ENCODE data around the gene PARD6G. TPM values are rescaled to one million over a fixed set of nuclear protein-coding genes. Genes with fewer than 3 reads are reported as not detected.

PARD6G gene
- total and polyA plus RNA-seq, 10 of the 15 experiments (the other 5 are each of a cell fraction or from before 2014, with no cell fraction given) = 0.20 to 2.0 (median 0.60) TPM

- no peak for TF ChIP-seq ZNF592 (IDR thresholded peaks at IDR 0.05)
These were observed 4.1 kb downstream of the PARD6G start (continued) for GRCh38 chr18:80243204-80243603.

- Histone ChIP-seq H3K9me3 (replicated peaks; ENCODE audit: control insufficient read depth, insufficient read depth, low read length) (no peaks in the 10 kb centered on the region), H3K27ac (ENCODE audit: control insufficient read depth, insufficient read depth) (no peak overlapping the region), H3K27me3 (replicated peaks in 1 of 2; ENCODE audit: control insufficient read depth in 2 of 2, insufficient read depth in 2 of 2, low read length in 1 of 2) (peaks cover 0 to 3% of the 10 kb centered on the region in 2 experiments; a peak in 2 of 4 replicates), H3K4me2 (ENCODE audit: control insufficient read depth, insufficient read depth) (no peak overlapping the region), H3K4me1 (ENCODE audit: control insufficient read depth, insufficient read depth, low read length) (no peaks in the 10 kb centered on the region), H3K9ac (ENCODE audit: control insufficient read depth, insufficient read depth, low read length) (no peak overlapping the region), H2AFZ (ENCODE audit: control insufficient read depth, low read depth, low read length) (no peak overlapping the region), H4K20me1 (ENCODE audit: control insufficient read depth, insufficient read depth) (no peaks in the 10 kb centered on the region), H3K36me3 (ENCODE audit: control insufficient read depth in 2 of 2, insufficient read depth in 2 of 2, low read length in 1 of 2) (no peaks in the 10 kb centered on the region), H3K4me3 (no peak overlapping the region), H3K79me2 (ENCODE audit: control insufficient read depth, insufficient read depth, low read length) (no peaks in the 10 kb centered on the region)
- ATAC-seq (no peak), DNase-seq (ENCODE audit: low read depth, low spot score) (no peak), FAIRE-seq (no peak)
- POLR2A ChIA-PET = no interaction called here
- intact Hi-C loops (cut with micrococcal nuclease; ENCODE audit: unreplicated experiment) (no loop called here), in situ Hi-C loops (cut with MboI) (no loop called here)
- WGBS (ENCODE audit: insufficient coverage, insufficient replicate concordance, low lambda C conversion rate, missing lambda C conversion rate) = 36% methylated on average over 7 of the region's 7 CpGs
- CTCF ChIA-PET = interaction anchor here (0.5 to 4.3 kb wide), 2 partner anchors 42 to 72 kb away, joined by 5 to 19 read pairs; no protein-coding TSS in a partner anchor
- SMC1A ChIA-PET (ENCODE audit: uncharacterized antibody, unreplicated experiment) = interaction anchor here (0.6 to 1.4 kb wide), 3 partner anchors 39 to 63 kb away, joined by 3 read pairs; no protein-coding TSS in a partner anchor
- RAD21 ChIA-PET (ENCODE audit: unreplicated experiment) = interaction anchor here (0.6 to 1.9 kb wide), 3 partner anchors 29 to 48 kb away, joined by 4 to 5 read pairs (median 5); no protein-coding TSS in a partner anchor
- BruUV-seq (replicated peaks) = no TSS peak
- no peak for TF ChIP-seq CTCF (IDR thresholded peaks at IDR 0.05 in 2 of 3, conservative IDR thresholded peaks at IDR 0.05 in 1 of 3; ENCODE audit: control insufficient read depth in 2 of 3, extremely low read depth in 1 of 3, insufficient read depth in 1 of 3, low read depth in 3 of 3, low read length in 3 of 3)
- no peak for TF ChIP-seq ZBTB11 (CRISPR knock-in tag; IDR thresholded peaks at IDR 0.05)
- no peak for TF ChIP-seq ATF7 (IDR thresholded peaks at IDR 0.05; ENCODE audit: low read depth)
- no peak for TF ChIP-seq MXI1 (IDR thresholded peaks at IDR 0.05; ENCODE audit: low read depth, low read length)
- no peak for TF ChIP-seq BMI1 (IDR thresholded peaks at IDR 0.05; ENCODE audit: borderline replicate concordance)
- no peak for TF ChIP-seq IRF4 (IDR thresholded peaks at IDR 0.05; ENCODE audit: low read depth, low read length)
These were observed 5.2 kb downstream of the PARD6G start for GRCh38 chr18:80241919-80242777.

Data from GM12878 (cell line).